D341Med (cell line): ENCODE data around the gene ALG14.
A peak's percentile ranks its signal among the peaks of the same experiment; 100 is the strongest.
"Not testable (repeated sequence)": the region's sequence is repeated elsewhere in the genome, so short reads cannot be mapped to it uniquely, and the experiment has no call there.

ENCODE experiments used
- DNase-seq: peaks from one replicate; pipeline ENCODE4 v3.0.0; 2012; ENCODE audit warnings: low spot score

The ALG14 gene

GRCh38 chr1:95086949-95087533 lies 14.3 kb upstream of the ALG14 start:
- DNase-seq, result no peak

GRCh38 chr1:95085376-95085775 lies 12.6 kb upstream of the ALG14 start:
- DNase-seq, result no peak

- peak; percentile 64 for DNase-seq
These were observed 11.8 kb upstream of the ALG14 start for GRCh38 chr1:95084317-95085176.

GRCh38 chr1:95080879-95081278 lies 8.1 kb upstream of the ALG14 start:
- no peak for DNase-seq

- no peak for DNase-seq
These were observed 7.7 kb upstream of the ALG14 start for GRCh38 chr1:95080446-95080845.

- no peak for DNase-seq
These were observed 3.3 kb upstream of the ALG14 start for GRCh38 chr1:95076034-95076433.

GRCh38 chr1:95073446-95073845 lies 695 bp upstream of the ALG14 start:
- no peak for DNase-seq

- no peak for DNase-seq
These were observed 634 bp downstream of the ALG14 start for GRCh38 chr1:95072117-95072516.

- no peak for DNase-seq
These were observed 1.2 kb downstream of the ALG14 start for GRCh38 chr1:95071539-95071938.

GRCh38 chr1:95069710-95070093 lies 3.0 kb downstream of the ALG14 start:
- no peak for DNase-seq

- DNase-seq, result no peak
These were observed 3.6 kb downstream of the ALG14 start for GRCh38 chr1:95068956-95069709.

GRCh38 chr1:95067568-95067967 lies 5.2 kb downstream of the ALG14 start:
- DNase-seq, result no peak

- no peak for DNase-seq
These were observed 5.7 kb downstream of the ALG14 start for GRCh38 chr1:95067062-95067461.

GRCh38 chr1:95061445-95062006 lies 11.2 kb downstream of the ALG14 start:
- no peak for DNase-seq

- DNase-seq, result no peak
These were observed 13.8 kb downstream of the ALG14 start for GRCh38 chr1:95058974-95059373.

GRCh38 chr1:95057351-95057750 lies 15.4 kb downstream of the ALG14 start:
- DNase-seq, result no peak

GRCh38 chr1:95049935-95050334 lies 22.8 kb downstream of the ALG14 start:
- DNase-seq, result no peak

GRCh38 chr1:95048317-95048716 lies 24.4 kb downstream of the ALG14 start:
- no peak for DNase-seq

- DNase-seq, result not testable (repeated sequence)
These were observed 25.1 kb downstream of the ALG14 start for GRCh38 chr1:95047624-95048023.

- no peak for DNase-seq
These were observed 26.4 kb downstream of the ALG14 start for GRCh38 chr1:95046359-95046758.

- DNase-seq, result peak; percentile 81
These were observed 29.4 kb downstream of the ALG14 start for GRCh38 chr1:95043141-95043980.

- DNase-seq, result no peak
These were observed 30.5 kb downstream of the ALG14 start for GRCh38 chr1:95042286-95042685.
